IPS-18a (cell line): Measurements from ENCODE around the gene RASSF3.

Source experiments
- H3K27ac ChIP-seq: one replicate; pipeline ENCODE4 v1.5.1; 2013; ENCODE audit warnings: low read length
- H3K27me3 ChIP-seq: one replicate; pipeline ENCODE4 v1.6.1; 2013; ENCODE audit warnings: mild to moderate bottlenecking, low read length; ENCODE audit not compliant: control insufficient read depth, insufficient read depth
- H3K36me3 ChIP-seq: one replicate; pipeline ENCODE4 v1.6.1; 2013; ENCODE audit warnings: low read depth, low read length; ENCODE audit not compliant: control insufficient read depth
- H3K4me1 ChIP-seq: one replicate; pipeline ENCODE4 v1.6.1; 2013; ENCODE audit warnings: low read depth, low read length; ENCODE audit not compliant: control insufficient read depth
- H3K4me3 ChIP-seq: one replicate; pipeline ENCODE4 v1.5.1; 2013; ENCODE audit warnings: low read length
- H3K9ac ChIP-seq: one replicate; pipeline ENCODE4 v1.6.1; 2013; ENCODE audit warnings: mild to moderate bottlenecking, low read length, moderate library complexity
- H3K9me3 ChIP-seq: one replicate; pipeline ENCODE4 v1.6.1; 2013; ENCODE audit warnings: low read depth, low read length; ENCODE audit not compliant: control insufficient read depth

Gene RASSF3

GRCh38 chr12:64744422-64745258 is 134.3 kb downstream of the RASSF3 start:
- H3K36me3 ChIP-seq = peaks cover 57% of the 10 kb centered on the region
- H3K4me1 ChIP-seq = no peaks in the 10 kb centered on the region

GRCh38 chr12:64745259-64745807 is 135.0 kb downstream of the RASSF3 start:
- Histone ChIP-seq H3K4me1 (no peaks in the 10 kb centered on the region), H3K9me3 (no peaks in the 10 kb centered on the region), H3K9ac (no peak overlapping the region), H3K4me3 (no peak overlapping the region), H3K36me3 (peaks cover 56% of the 10 kb centered on the region), H3K27me3 (no peaks in the 10 kb centered on the region), H3K27ac (no peak overlapping the region)

More at GRCh38 chr12:64744422-64745258, 134.3 kb downstream of the RASSF3 start:
- no peak overlapping the region for H3K9ac ChIP-seq
- H3K27me3 ChIP-seq = no peaks in the 10 kb centered on the region
- H3K27ac ChIP-seq = no peak overlapping the region
- no peaks in the 10 kb centered on the region for H3K9me3 ChIP-seq
- no peak overlapping the region for H3K4me3 ChIP-seq

GRCh38 chr12:64745980-64746379 is 135.7 kb downstream of the RASSF3 start:
- Histone ChIP-seq H3K36me3 (peaks cover 61% of the 10 kb centered on the region), H3K4me1 (no peaks in the 10 kb centered on the region), H3K4me3 (no peak overlapping the region), H3K9me3 (no peaks in the 10 kb centered on the region), H3K9ac (no peak overlapping the region), H3K27me3 (no peaks in the 10 kb centered on the region), H3K27ac (no peak overlapping the region)

GRCh38 chr12:64746663-64747062 is 136.4 kb downstream of the RASSF3 start:
- no peaks in the 10 kb centered on the region for H3K4me1 ChIP-seq
- no peak overlapping the region for H3K9ac ChIP-seq
- no peaks in the 10 kb centered on the region for H3K27me3 ChIP-seq
- no peak overlapping the region for H3K27ac ChIP-seq
- no peak overlapping the region for H3K4me3 ChIP-seq
- no peaks in the 10 kb centered on the region for H3K9me3 ChIP-seq
- peaks cover 60% of the 10 kb centered on the region for H3K36me3 ChIP-seq
